A549 treated with RU486 at 1 μM for 4 hours (cell line): ENCODE measurements around the gene CERK. TPM values are rescaled to one million over a fixed set of nuclear protein-coding genes. Genes with fewer than 3 reads are reported as not detected.

Experiments
- total RNA-seq: library from RNA; stranded (reverse); fragments of 200-300 nt; extraction: Qiagen RNA extraction; gene quantifications from 5 replicates; pipeline ENCODE4 v1.2.3, GENCODE V29; 2022; ENCODE audit warnings: low read depth

Gene CERK
- 19.9 to 23.8 TPM (median 21.9 TPM) in 5 replicates for total RNA-seq

GRCh38 chr22:46737976-46738646, at the start of gene CERK:
CERK (minus strand) TSS chr22:46738252; CDS start chr22:46738148, 104 bp downstream.

GRCh38 chr22:46762238-46763050, 24.4 kb upstream of the CERK start, which contains the start of gene TBC1D22A:
TBC1D22A (plus strand) TSS chr22:46762650; CDS start chr22:46762787, 137 bp downstream.

Other genes with a start within 250 kb of the CERK start
- gene CELSR1, start 200.6 kb downstream of the CERK start, total RNA-seq = 19.9 to 27.8 TPM (median 26.0 TPM) in 5 replicates
- 9.2 to 16.6 TPM (median 12.9 TPM) in 5 replicates for gene GRAMD4, start 117.9 kb downstream of the CERK start, total RNA-seq
- gene TBC1D22A, start 24.4 kb upstream of the CERK start, total RNA-seq = 9.3 to 10.3 TPM (median 9.9 TPM) in 5 replicates